Activated T-helper 2 cell treated with anti-CD3 and anti-CD28 coated beads, Interferon-gamma antibody, Interleukin-2, Interleukin-4, amounts not matched to agents 10 μg/mL and 5 μg/mL and 100 μg/mL, durations not matched to agents 14 hours and 24 hours and 36 hours (primary cell): ENCODE data around the gene VSTM2B. TPM values are rescaled to one million over a fixed set of nuclear protein-coding genes. Genes with fewer than 3 reads are reported as not detected.

Experiments
- DNase-seq: peaks from one replicate; pipeline ENCODE4 v3.0.0; 2021; ENCODE audit warnings: low spot score
- H3K27ac Mint-ChIP-seq: one replicate; pipeline ENCODE4 v1.8.0; 2021; ENCODE audit warnings: mixed read lengths
- H3K27me3 Mint-ChIP-seq: one replicate; pipeline ENCODE4 v1.8.0; 2021; ENCODE audit warnings: low read depth, mixed read lengths
- H3K36me3 Mint-ChIP-seq: one replicate; pipeline ENCODE4 v1.8.0; 2021; ENCODE audit warnings: low read depth, mixed read lengths
- H3K4me1 Mint-ChIP-seq: one replicate; pipeline ENCODE4 v1.8.0; 2021; ENCODE audit warnings: low read depth, mixed read lengths
- H3K4me3 Mint-ChIP-seq: one replicate; pipeline ENCODE4 v1.8.0; 2021; ENCODE audit warnings: low read depth, mild to moderate bottlenecking, moderate library complexity, mixed read lengths
- H3K9me3 Mint-ChIP-seq: one replicate; pipeline ENCODE4 v1.8.0; 2021; ENCODE audit warnings: mixed read lengths
- intact Hi-C: fragments of 100-400 bp; cut with micrococcal nuclease; formaldehyde crosslinking; loops from one replicate; pipeline ENCODE4 v1.15.1; 2023
- total RNA-seq: library from RNA; stranded (reverse); gene quantifications from 2 replicates; pipeline ENCODE4 v1.2.3, GENCODE V29; 2022

Gene VSTM2B
- total RNA-seq, 1 donor from 2014 or later = not detected

- Mint-ChIP-seq H3K27ac (no peak overlapping the region), H3K9me3 (no peaks in the 10 kb centered on the region), H3K27me3 (peaks cover 24% of the 10 kb centered on the region), H3K4me3 (no peak overlapping the region), H3K4me1 (no peaks in the 10 kb centered on the region), H3K36me3 (no peaks in the 10 kb centered on the region)
- intact Hi-C loops = loop anchor here (10.0 kb wide), 2 partner anchors 173 to 203 kb away; no protein-coding TSS in a partner anchor
- DNase-seq = no peak
Measured at GRCh38 chr19:29521291-29522075, 4.3 kb upstream of the VSTM2B start.

GRCh38 chr19:29523568-29523967, 2.2 kb upstream of the VSTM2B start:
- H3K4me3 Mint-ChIP-seq = no peak overlapping the region
- H3K27ac Mint-ChIP-seq = no peak overlapping the region
- H3K9me3 Mint-ChIP-seq = no peaks in the 10 kb centered on the region
- H3K27me3 Mint-ChIP-seq = peaks cover 37% of the 10 kb centered on the region
- peaks cover 10% of the 10 kb centered on the region for H3K4me1 Mint-ChIP-seq
- no peak for DNase-seq
- H3K36me3 Mint-ChIP-seq = no peaks in the 10 kb centered on the region
- intact Hi-C loops = loop anchor here (10.0 kb wide), 2 partner anchors 171 to 201 kb away; no protein-coding TSS in a partner anchor

GRCh38 chr19:29524201-29524911, 1.4 kb upstream of the VSTM2B start:
- H3K4me1 Mint-ChIP-seq = peaks cover 15% of the 10 kb centered on the region
- no peak overlapping the region for H3K4me3 Mint-ChIP-seq
- DNase-seq = no peak
- H3K9me3 Mint-ChIP-seq = no peaks in the 10 kb centered on the region
- no peak overlapping the region for H3K27ac Mint-ChIP-seq
- H3K36me3 Mint-ChIP-seq = no peaks in the 10 kb centered on the region
- peaks cover 43% of the 10 kb centered on the region for H3K27me3 Mint-ChIP-seq
- intact Hi-C loops = loop anchor here (10.0 kb wide), 2 partner anchors 170 to 200 kb away; no protein-coding TSS in a partner anchor

GRCh38 chr19:29524912-29525831, 622 bp upstream of the VSTM2B start:
- Mint-ChIP-seq H3K4me1 (peaks cover 16% of the 10 kb centered on the region), H3K27ac (no peak overlapping the region), H3K9me3 (no peaks in the 10 kb centered on the region), H3K4me3 (peak overlapping the region; percentile 21), H3K27me3 (peaks cover 47% of the 10 kb centered on the region), H3K36me3 (no peaks in the 10 kb centered on the region)
- no peak for DNase-seq
- intact Hi-C loops = loop anchor here (5.0 to 10.0 kb wide), 6 partner anchors 58 to 1822 kb away; partner anchors contain the start of genes POP4 and TSHZ3

- peaks cover 61% of the 10 kb centered on the region for H3K27me3 Mint-ChIP-seq
- no peak overlapping the region for H3K27ac Mint-ChIP-seq
- no peak overlapping the region for H3K4me3 Mint-ChIP-seq
- H3K36me3 Mint-ChIP-seq = no peaks in the 10 kb centered on the region
- no peak for DNase-seq
- intact Hi-C loops = loop anchor here (5.0 to 10.0 kb wide), 6 partner anchors 60 to 1820 kb away; partner anchors contain the start of genes POP4 and TSHZ3
- H3K9me3 Mint-ChIP-seq = no peaks in the 10 kb centered on the region
- peaks cover 18% of the 10 kb centered on the region for H3K4me1 Mint-ChIP-seq
Measured at GRCh38 chr19:29526730-29527499, 1.1 kb downstream of the VSTM2B start.

- peaks cover 18% of the 10 kb centered on the region for H3K4me1 Mint-ChIP-seq
- H3K4me3 Mint-ChIP-seq = peak overlapping the region; percentile 21
Measured at GRCh38 chr19:29527500-29528328, 1.9 kb downstream of the VSTM2B start.

GRCh38 chr19:29528350-29528945, 2.7 kb downstream of the VSTM2B start:
- H3K36me3 Mint-ChIP-seq = no peaks in the 10 kb centered on the region
- peaks cover 56% of the 10 kb centered on the region for H3K27me3 Mint-ChIP-seq
- no peaks in the 10 kb centered on the region for H3K9me3 Mint-ChIP-seq
- intact Hi-C loops = loop anchor here (2.0 to 10.0 kb wide), 7 partner anchors 59 to 1819 kb away; partner anchors contain the start of genes POP4 and TSHZ3
- H3K27ac Mint-ChIP-seq = peak overlapping the region; percentile 33
- H3K4me1 Mint-ChIP-seq = peaks cover 18% of the 10 kb centered on the region
- DNase-seq = peak; percentile 62
- H3K4me3 Mint-ChIP-seq = peak overlapping the region; percentile 60

More at GRCh38 chr19:29527500-29528328, 1.9 kb downstream of the VSTM2B start:
- Mint-ChIP-seq H3K27ac (no peak overlapping the region), H3K36me3 (no peaks in the 10 kb centered on the region), H3K27me3 (peaks cover 61% of the 10 kb centered on the region), H3K9me3 (no peaks in the 10 kb centered on the region)
- intact Hi-C loops = loop anchor here (2.0 to 10.0 kb wide), 7 partner anchors 60 to 1820 kb away; partner anchors contain the start of genes POP4 and TSHZ3
- DNase-seq = no peak

GRCh38 chr19:29528946-29529645, 3.3 kb downstream of the VSTM2B start:
- DNase-seq = no peak
- peak overlapping the region; percentile 5 for H3K4me3 Mint-ChIP-seq
- intact Hi-C loops = loop anchor here (2.0 to 10.0 kb wide), 7 partner anchors 58 to 1818 kb away; partner anchors contain the start of genes POP4 and TSHZ3
- H3K9me3 Mint-ChIP-seq = no peaks in the 10 kb centered on the region
- peaks cover 50% of the 10 kb centered on the region for H3K27me3 Mint-ChIP-seq
- no peaks in the 10 kb centered on the region for H3K36me3 Mint-ChIP-seq
- H3K27ac Mint-ChIP-seq = no peak overlapping the region
- H3K4me1 Mint-ChIP-seq = peaks cover 18% of the 10 kb centered on the region

- Mint-ChIP-seq H3K27me3 (peaks cover 43% of the 10 kb centered on the region), H3K27ac (no peak overlapping the region), H3K4me1 (peaks cover 18% of the 10 kb centered on the region), H3K9me3 (no peaks in the 10 kb centered on the region), H3K36me3 (no peaks in the 10 kb centered on the region), H3K4me3 (no peak overlapping the region)
- no peak for DNase-seq
- intact Hi-C loops = loop anchor here (2.0 to 10.0 kb wide), 8 partner anchors 57 to 1827 kb away; partner anchors contain the start of genes POP4 and TSHZ3
Measured at GRCh38 chr19:29529646-29530539, 4.1 kb downstream of the VSTM2B start.
